Lung (tissue), 12 donors: ENCODE data around the gene RFX8. TPM values are rescaled to one million over a fixed set of nuclear protein-coding genes. Genes with fewer than 3 reads are reported as not detected.

ENCODE experiments used
- ATAC-seq: fragments of 200-7000 bp; cut with Tn5 transposase; one replicate; pipeline ENCODE4 v1.9.1; 2020; ENCODE audit warnings: moderate number of reproducible peaks; ENCODE audit not compliant: insufficient read depth, low FRiP score
- DNase-seq, 3 donors: peaks; one replicate each; pipeline ENCODE4 v3.0.0-alpha.2; 2013 to 2017
- H3K27ac ChIP-seq, 2 donors: one replicate each; pipeline ENCODE4 v1.5.1; 2013; ENCODE audit warnings: mild to moderate bottlenecking in 2 of 2, moderate library complexity in 2 of 2, control low read depth in 1 of 2, inconsistent platforms in 1 of 2, low read depth in 1 of 2, low read length in 1 of 2
- H3K27me3 ChIP-seq, 3 donors: one replicate each; pipeline ENCODE4 v1.5.1; 2013; ENCODE audit warnings: low read length in 2 of 3; ENCODE audit not compliant: control insufficient read depth in 3 of 3, insufficient read depth in 3 of 3
- H3K36me3 ChIP-seq, 4 donors: one replicate each; pipeline ENCODE4 v1.5.1; 2013; ENCODE audit warnings: low read length in 4 of 4, mild to moderate bottlenecking in 1 of 4, moderate library complexity in 1 of 4; ENCODE audit not compliant: control insufficient read depth in 4 of 4, insufficient read depth in 4 of 4
- H3K4me1 ChIP-seq, 5 donors: one replicate each; pipeline ENCODE4 v1.5.1; 2013; ENCODE audit warnings: low read length in 5 of 5, mild to moderate bottlenecking in 2 of 5, moderate library complexity in 1 of 5; ENCODE audit not compliant: control insufficient read depth in 5 of 5, insufficient read depth in 5 of 5
- H3K4me3 ChIP-seq: one replicate; pipeline ENCODE4 v1.5.1; 2013; ENCODE audit warnings: mild to moderate bottlenecking, control low read depth, moderate library complexity
- H3K9ac ChIP-seq, 2 donors: one replicate each; pipeline ENCODE4 v1.5.1; 2013; ENCODE audit warnings: low read length in 2 of 2, control low read depth in 1 of 2; ENCODE audit not compliant: insufficient read depth in 1 of 2
- H3K9me3 ChIP-seq, 4 donors: one replicate each; pipeline ENCODE4 v1.5.1; 2013; ENCODE audit warnings: low read length in 3 of 4, mild to moderate bottlenecking in 1 of 4, moderate library complexity in 1 of 4; ENCODE audit not compliant: control insufficient read depth in 4 of 4, insufficient read depth in 3 of 4
- CTCF ChIP-seq: IDR thresholded peaks from 2 replicates; pipeline ENCODE4 v1.5.1; 2012; ENCODE audit warnings: mild to moderate bottlenecking; ENCODE audit errors: control extremely low read depth, extremely low read depth
- WGBS, 2 donors: extraction: QIAGEN DNeasy Blood & Tissue Kit; methylation state at CpG; one replicate each; pipeline ENCODE4 v1.1.7; 2013; 5-methylcytosine and 5-hydroxymethylcytosine counted together
- polyA plus RNA-seq, 2 donors: library from polyadenylated mRNA; stranded (reverse); fragments of 200-250 nt; gene quantifications; one replicate each; pipeline ENCODE4 v1.2.1, GENCODE V29; 2013
- total RNA-seq, 2 donors: library from RNA; depleted of rRNA in 1 of 2; stranded (reverse); fragments of >200 nt in 1 of 2; gene quantifications; one replicate each; pipeline ENCODE4 v1.2.1, GENCODE V29; 2014 to 2021
- donor health status: control.
- donor health status: control.
- donor health status: Bipolar disorder and iron deficiency.
- donor health status: healthy.
- donor health status: DM: yes; HTN: yes; CAD: no.

The RFX8 gene
- total and polyA plus RNA-seq, 4 donors = 0.11 to 0.88 (median 0.36) TPM

GRCh38 chr2:101380376-101380775, 94.5 kb downstream of the RFX8 start:
- H3K9ac ChIP-seq = no peak overlapping the region
- no peak for DNase-seq
- H3K9me3 ChIP-seq = no peaks in the 10 kb centered on the region
- peaks cover 0 to 12% (median 10%) of the 10 kb centered on the region in 3 donors for H3K27me3 ChIP-seq
- no peak overlapping the region for H3K4me3 ChIP-seq
- 69 to 70% methylated on average over 11 of the region's 11 CpGs for WGBS, 2 donors
- no peak for TF ChIP-seq CTCF
- no peak overlapping the region for H3K27ac ChIP-seq
- H3K36me3 ChIP-seq = no peaks in the 10 kb centered on the region
- ATAC-seq = peak; percentile 66
- H3K4me1 ChIP-seq = peaks cover 0 to 5% (median 0%) of the 10 kb centered on the region in 5 donors

- Histone ChIP-seq H3K4me1 (peaks cover 0 to 5% (median 0%) of the 10 kb centered on the region in 5 donors), H3K9me3 (no peaks in the 10 kb centered on the region), H3K36me3 (no peaks in the 10 kb centered on the region), H3K4me3 (no peak overlapping the region), H3K27me3 (peaks cover 0 to 9% (median 5%) of the 10 kb centered on the region in 3 donors), H3K27ac (no peak overlapping the region), H3K9ac (no peak overlapping the region)
- 88 to 90% methylated on average over 2 of the region's 2 CpGs for WGBS, 2 donors
- no peak for TF ChIP-seq CTCF
- DNase-seq (peak in 2 of 3 donors; percentile 51 to 58), ATAC-seq (no peak)
Measured at GRCh38 chr2:101379091-101379490, 95.8 kb downstream of the RFX8 start.

- no peaks in the 10 kb centered on the region for H3K27me3 ChIP-seq
- H3K4me3 ChIP-seq = no peak overlapping the region
- ATAC-seq (no peak), DNase-seq (no peak)
- TF ChIP-seq CTCF = no peak
- peaks cover 0 to 5% (median 0%) of the 10 kb centered on the region in 5 donors for H3K4me1 ChIP-seq
- WGBS, 2 donors = 70 to 75% methylated on average over 9 of the region's 9 CpGs
- H3K36me3 ChIP-seq = no peaks in the 10 kb centered on the region
- H3K27ac ChIP-seq = no peak overlapping the region
- peaks cover 0 to 8% (median 0%) of the 10 kb centered on the region in 4 donors for H3K9me3 ChIP-seq
- H3K9ac ChIP-seq = no peak overlapping the region
Measured at GRCh38 chr2:101375653-101376052, 99.3 kb downstream of the RFX8 start.
